HTR-8/SVneo (cell line): ENCODE data around the gene MTNR1B.
A peak's percentile ranks its signal among the peaks of the same experiment; 100 is the strongest.

Source experiments
- DNase-seq: peaks from one replicate; pipeline ENCODE4 v3.0.0; 2011; ENCODE audit warnings: low spot score, mixed read lengths; ENCODE audit not compliant: insufficient read length
- FAIRE-seq: peaks from 2 replicates; lab custom pipeline; 2011; peaks lifted over from hg19 to GRCh38; lab: Jason Lieb, UNC

MTNR1B gene

DNA sequence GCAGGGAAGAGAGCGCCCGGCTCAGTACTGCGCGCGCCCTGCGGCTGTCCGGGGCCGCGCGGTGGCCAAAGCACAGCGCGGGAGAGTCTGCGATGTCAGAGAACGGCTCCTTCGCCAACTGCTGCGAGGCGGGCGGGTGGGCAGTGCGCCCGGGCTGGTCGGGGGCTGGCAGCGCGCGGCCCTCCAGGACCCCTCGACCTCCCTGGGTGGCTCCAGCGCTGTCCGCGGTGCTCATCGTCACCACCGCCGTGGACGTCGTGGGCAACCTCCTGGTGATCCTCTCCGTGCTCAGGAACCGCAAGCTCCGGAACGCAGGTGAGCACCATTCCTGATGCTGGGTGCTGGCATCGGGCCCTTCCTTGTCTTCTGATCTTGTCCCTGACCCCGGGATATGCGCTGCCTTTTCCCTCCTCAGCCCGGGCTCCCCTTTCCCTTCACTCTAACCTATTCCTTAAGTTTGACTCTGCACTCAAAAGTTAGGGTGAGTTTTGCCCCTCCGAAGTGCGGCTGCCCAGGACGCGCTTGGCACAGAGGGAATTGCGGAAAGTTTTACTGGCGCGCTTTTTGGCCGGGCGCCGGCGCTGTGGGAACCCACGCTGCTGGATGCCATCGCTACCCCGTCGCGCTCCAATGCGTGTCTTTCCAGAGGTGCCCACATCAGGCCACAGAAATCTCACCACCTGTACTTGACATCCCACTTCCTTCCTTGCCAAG lies at the start of gene MTNR1B:
MTNR1B (plus strand) TSS at position 18 of the 714 bp plus-strand sequence; CDS start at position 93, 75 bp downstream.
- FAIRE-seq = no peak
- no peak for DNase-seq

- FAIRE-seq = no peak
- DNase-seq = no peak
Observed at GRCh38 chr11:92920331-92920730, 49.1 kb upstream of the MTNR1B start.

DNA sequence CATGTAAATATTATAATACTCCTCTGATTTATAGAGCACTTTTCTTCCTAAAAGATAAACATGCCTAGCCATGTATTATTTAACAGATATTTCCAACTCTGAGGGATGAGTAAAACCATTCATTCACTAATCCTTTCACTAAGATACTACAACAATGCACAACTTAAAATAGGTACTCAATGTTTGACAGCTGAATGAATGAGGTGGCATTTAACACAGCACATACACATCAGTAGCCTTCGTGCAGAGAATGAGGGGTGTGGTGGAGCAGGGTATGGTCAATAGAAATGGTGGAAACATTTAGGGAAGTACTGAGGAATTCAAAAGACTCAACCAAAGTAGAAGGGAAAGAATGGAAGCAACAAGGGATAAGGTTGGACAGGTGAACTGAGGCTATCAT lies 46.7 kb upstream of the MTNR1B start:
- no peak for FAIRE-seq
- DNase-seq = no peak

DNA sequence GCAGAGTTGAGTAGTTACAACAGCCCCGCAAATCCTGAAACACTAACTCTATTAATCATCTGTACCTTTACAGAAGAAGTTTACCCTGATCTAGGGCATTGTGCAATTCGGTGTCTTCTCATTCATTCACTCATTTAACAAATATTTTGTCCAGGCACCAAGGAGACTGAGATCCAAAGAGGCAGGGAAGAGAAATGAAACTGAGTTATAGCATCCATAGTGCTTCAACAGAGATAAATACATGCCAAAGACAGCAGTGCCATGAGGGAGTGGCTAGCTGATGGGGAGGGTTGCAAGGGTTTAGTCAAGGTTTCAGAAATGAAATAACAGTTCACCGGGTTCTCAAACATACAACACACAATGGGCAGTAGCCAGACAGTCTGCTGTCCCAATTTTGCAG lies 40.2 kb upstream of the MTNR1B start:
- DNase-seq (no peak), FAIRE-seq (no peak)

DNA sequence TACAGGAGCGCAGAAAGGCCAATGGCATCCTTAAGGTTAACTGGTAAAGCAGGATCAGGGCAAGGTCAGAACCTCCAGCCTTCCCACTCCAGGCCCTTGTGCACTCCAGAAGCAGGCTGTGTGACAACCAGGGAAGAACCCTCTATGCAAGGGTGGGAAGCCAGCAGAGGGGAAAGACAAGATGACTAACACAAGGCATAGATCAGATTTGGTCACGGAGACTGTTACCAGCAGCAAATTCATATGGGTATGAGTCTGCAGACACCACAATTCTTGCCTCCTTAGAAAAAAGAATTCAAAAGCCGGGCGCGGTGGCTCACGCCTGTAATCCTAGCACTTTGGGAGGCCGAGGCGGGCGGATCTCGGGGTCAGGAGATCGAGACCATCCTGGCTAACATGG lies 39.8 kb upstream of the MTNR1B start:
- FAIRE-seq (no peak), DNase-seq (no peak)

DNA sequence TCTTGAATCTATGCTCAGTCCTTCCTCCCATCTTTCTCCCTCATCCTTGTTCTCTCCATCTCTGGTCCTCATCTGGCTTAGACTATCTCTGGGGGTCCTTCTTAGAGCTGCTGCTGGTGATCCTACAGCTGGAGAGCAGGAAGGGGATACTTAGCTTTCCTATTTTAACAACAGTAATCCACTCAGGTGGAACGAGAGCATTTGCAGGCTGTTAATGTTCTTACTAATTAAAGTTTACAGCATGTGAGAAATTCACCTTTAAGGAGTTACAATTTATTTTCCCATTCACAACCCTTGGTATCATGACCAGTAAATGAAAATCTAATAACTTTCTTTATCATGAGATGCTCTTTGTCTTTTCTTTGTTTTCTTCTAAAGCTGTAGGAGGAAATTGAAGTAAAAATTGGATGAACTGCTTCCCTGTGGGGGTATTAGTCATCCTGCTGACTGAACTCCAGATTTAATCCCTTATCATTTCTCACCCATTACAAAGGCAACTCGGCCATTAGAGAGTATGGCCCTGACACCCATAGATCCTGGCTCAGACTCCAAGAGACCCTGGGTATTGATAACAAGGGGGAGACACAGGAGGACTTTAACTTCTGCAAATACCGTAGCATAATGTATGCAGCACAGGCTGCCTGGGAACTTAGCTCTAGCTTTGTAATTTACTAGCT lies 37.6 kb upstream of the MTNR1B start:
- FAIRE-seq (no peak), DNase-seq (no peak)

- no peak for FAIRE-seq
- no peak for DNase-seq
Observed at GRCh38 chr11:92939305-92939704, 30.1 kb upstream of the MTNR1B start.

- FAIRE-seq (no peak), DNase-seq (peak; percentile 49)
Observed at GRCh38 chr11:92941676-92942571, 27.5 kb upstream of the MTNR1B start.

- FAIRE-seq (no peak), DNase-seq (no peak)
Observed at GRCh38 chr11:92946707-92947106, 22.7 kb upstream of the MTNR1B start.

DNA sequence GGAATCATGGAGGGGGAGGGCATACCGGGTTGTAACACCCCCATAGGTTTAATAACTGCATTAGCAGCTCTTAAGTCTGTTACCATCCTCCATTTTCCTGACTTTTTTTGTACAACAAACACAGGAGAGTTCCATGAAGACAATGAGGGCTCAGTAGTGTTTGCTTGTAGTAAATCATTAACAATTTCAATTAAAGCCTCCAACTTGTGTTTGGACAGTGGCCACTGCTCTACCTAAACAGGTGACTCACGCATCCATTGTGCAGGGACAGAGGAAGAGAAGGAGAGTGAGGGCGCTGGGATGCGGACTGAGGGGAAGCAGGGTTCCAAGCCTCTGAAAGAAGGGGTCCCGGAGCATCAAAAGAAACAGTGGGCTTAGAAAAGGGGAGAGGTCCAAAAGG lies 21.3 kb upstream of the MTNR1B start:
- DNase-seq (no peak), FAIRE-seq (no peak)

GRCh38 chr11:92954003-92954402 lies 15.4 kb upstream of the MTNR1B start:
- DNase-seq = no peak
- FAIRE-seq = no peak

GRCh38 chr11:92955860-92956259 lies 13.6 kb upstream of the MTNR1B start:
- DNase-seq = no peak
- FAIRE-seq = no peak

DNA sequence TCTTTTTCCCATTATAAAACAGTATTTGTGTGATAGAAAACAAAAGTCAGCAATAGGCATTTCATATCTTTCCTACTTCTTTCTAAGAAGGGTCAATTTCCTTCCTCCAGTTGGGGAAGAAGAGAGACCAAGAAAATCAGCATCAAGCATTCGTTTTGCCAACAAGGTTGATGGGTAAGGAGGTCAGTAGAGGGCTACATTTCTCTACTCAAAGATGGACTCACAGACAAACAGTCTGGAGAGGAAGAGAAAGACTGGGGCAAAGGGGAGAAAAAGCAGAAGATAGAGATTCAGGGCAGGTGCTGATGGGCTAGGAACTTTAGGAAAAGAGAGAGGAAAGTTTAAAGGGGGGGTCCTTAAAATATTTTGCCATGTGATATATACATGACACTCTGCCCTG lies 8.6 kb upstream of the MTNR1B start:
- no peak for DNase-seq
- no peak for FAIRE-seq

DNA sequence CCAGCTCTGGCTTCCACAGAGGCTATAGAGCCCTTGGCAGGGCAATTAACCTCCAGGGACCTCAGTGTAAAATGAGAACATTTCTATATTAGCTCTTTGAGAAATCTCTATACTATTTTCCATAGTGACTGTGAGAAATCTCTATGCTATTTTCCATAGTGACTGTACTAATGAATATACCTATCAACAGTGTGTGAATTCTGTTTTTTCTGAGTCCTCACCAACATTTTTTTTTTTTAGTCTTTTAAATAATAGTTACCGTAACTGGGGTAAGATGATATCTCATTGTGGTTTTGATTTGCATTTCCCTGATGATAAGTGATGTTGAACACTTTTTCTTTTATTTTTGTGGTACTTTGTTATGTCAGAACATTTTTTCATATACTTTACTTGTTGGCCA lies 7.0 kb upstream of the MTNR1B start:
- FAIRE-seq = no peak
- DNase-seq = no peak

GRCh38 chr11:92964471-92964870 lies 5.0 kb upstream of the MTNR1B start:
- FAIRE-seq (no peak), DNase-seq (no peak)

DNA sequence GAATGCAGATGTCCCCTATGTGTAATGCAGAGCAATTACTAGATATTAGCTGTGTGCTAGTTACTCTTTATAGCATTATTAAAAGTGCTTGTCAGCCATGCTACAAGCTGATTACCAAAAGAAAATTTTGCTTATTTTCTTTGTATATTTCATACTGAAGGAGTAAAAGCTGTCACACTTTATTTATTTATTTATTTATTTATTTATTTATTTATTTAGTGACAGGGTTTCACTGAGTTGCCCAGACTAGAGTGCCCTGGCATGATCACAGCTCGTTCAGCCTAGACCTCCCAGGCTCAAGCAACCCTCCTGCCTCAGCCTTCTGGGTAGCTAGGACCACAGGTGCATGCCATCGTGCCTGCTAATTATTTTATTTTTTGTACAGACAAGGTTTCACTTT lies 4.3 kb upstream of the MTNR1B start:
- DNase-seq (no peak), FAIRE-seq (no peak)

DNA sequence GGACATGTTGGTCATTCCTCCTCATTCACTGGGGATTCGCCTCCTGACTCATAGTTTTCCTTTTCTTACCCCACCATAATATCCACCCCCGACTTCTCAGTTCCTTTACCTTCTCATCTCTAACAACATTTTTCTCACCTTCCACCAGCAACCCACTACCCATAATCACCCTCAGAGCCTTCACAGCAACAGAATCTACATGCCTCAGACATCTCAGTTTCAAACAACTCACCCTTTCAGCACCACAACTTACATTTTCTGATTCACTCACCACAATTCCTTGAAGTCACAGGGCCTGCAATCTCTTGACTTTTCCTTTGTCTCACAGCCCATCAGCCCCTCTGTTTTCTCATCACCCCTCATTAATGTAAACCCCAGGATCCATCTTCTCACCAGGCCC lies 2.3 kb upstream of the MTNR1B start:
- DNase-seq = no peak
- no peak for FAIRE-seq

DNA sequence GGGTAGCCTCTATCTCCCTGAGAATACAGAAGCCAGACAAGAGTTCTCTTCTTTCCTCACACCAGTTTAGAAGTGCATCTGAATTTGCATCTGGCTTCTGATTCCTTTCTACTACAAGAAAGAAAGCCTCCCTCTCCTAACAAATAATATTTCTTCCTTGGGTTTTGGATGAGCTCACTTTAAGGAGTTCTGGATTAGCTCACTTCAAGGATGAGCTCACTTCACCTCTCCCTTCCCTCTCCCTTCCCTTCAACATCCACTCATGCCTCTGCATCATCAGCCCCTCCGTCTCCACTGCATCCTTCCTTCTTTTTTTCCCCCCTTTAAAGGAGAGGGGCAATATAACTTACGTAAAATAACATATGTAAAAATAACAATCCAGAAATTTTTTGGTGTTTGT lies 1.6 kb upstream of the MTNR1B start:
- FAIRE-seq (no peak), DNase-seq (no peak)

DNA sequence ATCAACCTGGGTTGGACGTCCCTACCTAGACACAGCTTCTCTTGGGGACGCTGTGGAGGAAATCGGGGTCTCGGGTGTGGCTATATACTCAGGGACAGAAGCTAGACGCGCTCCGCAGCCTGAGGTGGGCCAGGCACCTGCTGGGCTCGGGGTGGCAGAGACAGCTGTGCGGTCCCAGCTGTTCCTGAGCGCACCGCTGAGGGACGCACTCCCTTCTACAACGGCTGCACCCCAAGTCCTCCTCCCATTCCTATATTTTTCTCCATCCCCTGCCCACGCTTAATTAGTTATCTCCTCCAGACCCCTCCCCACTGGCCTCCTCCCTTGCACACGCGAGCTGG lies 188 bp upstream of the MTNR1B start:
- FAIRE-seq = no peak
- no peak for DNase-seq

DNA sequence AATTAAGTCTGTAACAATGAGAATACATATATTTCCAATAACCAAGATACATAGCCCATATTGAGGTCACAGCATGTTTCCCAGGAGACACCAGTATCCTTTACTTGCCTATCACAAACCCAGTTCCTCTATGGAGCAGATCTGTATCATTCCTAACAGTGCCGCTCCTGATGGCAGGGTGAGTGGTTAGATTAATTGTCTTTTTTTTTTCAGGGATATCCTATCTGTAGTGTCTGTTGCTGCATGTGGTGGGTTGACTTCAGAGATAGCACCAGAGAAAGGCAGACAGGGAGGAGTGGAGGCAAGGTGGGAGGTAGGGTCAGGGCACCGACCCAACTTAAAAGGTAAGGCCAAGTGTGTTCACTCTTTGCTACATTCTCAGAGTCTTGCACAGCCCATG lies 2.8 kb downstream of the MTNR1B start:
- DNase-seq (no peak), FAIRE-seq (no peak)

DNA sequence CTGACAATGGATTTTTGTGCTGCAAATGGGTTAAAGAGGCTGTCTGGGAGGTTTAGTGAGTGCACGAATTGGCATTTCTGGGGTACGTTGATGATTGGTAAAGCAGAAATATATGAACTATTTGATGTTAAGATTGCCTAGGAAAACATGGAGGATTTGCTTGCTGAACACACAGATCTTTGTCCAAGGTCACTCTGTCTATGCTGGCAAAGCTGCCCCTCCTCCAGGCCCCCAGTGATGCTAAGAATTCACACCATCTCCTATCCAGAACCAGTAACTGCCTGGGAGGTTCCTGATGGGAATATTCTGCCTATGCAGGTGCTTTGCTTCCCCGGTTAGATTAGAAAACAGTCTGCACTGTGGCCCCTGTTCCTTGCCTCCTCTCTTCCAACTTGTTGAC lies 5.8 kb downstream of the MTNR1B start:
- FAIRE-seq (no peak), DNase-seq (no peak)
